HG03469 (cell line): ENCODE results near the gene XBP1.
"Not testable (repeated sequence)": the region's sequence is repeated elsewhere in the genome, so short reads cannot be mapped to it uniquely, and the experiment has no call there.

ENCODE experiments used
- ATAC-seq: cut with Tn5 transposase; IDR thresholded peaks from one replicate; pipeline ENCODE4 v1.9.1; 2021; ENCODE audit warnings: mild to moderate bottlenecking, moderate library complexity, moderate number of reproducible peaks; ENCODE audit not compliant: unreplicated experiment

Gene XBP1

GRCh38 chr22:28819253-28820096 lies 19.1 kb upstream of the XBP1 start:
- ATAC-seq: no peak

- no peak for ATAC-seq
Observed at GRCh38 chr22:28817919-28818859, 17.8 kb upstream of the XBP1 start.

GRCh38 chr22:28817064-28817463 lies 16.7 kb upstream of the XBP1 start:
- no peak for ATAC-seq

DNA sequence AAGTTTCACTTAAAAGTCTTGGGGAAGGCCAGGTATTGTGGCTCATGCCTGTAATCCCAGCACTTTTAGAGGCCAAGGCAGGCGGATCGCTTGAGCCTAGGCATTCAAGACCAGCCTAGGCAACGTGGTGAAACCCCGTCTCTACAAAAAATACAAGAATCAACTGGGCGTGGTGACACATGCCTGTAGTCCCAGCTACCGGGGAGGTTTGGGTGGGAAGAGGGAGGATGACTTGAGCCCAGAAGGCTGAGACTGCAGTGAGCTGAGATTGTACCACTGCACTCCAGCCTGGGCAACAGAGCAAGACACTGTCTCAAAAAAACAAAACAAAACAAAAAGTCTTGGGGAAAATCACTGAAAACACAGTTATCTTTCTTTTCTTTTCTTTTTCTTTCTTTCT lies 15.4 kb upstream of the XBP1 start:
- ATAC-seq: no peak

DNA sequence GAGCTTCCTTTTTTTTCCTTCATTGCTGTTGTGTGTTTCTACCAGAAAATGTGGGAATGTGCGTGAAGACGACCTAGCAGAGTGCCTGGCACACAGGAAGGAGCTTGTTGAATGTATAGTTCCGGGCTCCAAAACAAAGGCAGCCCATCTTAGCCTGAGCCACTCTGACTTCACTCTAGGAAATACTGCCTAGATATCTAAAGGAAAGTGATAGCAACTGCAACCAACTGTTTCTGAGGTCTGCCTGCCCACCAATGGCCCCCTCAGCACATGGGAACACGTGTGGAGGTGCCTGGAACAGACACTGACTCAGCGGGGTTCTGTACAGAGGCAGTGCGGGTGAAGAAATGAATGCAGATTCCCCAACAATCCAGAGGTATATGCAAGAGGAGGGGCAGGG lies 14.7 kb upstream of the XBP1 start:
- ATAC-seq: no peak

DNA sequence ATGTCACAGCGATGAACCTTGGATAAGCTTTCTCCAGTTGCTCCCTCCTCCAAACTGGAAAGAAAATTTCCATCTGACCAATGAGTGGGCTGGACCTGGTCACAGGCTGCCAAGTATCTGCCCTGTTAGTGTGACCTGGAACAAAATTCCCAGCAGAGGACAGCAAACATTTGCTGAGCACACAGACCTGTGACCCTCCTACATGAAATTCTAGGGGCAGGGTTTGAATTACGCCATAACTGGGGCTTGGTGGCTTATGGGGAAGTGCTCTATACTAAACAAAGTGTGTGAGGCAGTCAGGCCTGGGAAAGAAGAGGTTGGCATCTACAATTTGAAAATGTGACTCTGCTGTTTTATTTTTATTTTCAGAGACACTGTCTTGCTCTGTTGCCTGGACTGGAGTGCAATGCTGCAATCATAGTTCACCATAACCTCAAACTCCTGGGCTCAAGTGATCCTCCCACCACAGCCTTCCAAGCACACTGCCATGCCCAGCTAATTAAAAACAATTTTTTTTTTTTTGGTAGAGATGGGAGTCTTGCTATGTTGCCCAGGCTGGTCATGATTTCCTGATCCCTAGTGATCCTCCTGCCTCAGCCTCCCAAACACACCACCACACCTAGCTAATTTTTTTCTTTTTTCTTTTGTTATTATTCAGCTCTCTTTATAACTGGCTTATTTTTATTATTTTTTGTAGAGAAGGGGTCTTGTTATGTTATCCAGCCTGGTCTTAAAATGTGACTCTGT lies 13.6 kb upstream of the XBP1 start:
- no peak for ATAC-seq

- no peak for ATAC-seq
Observed at GRCh38 chr22:28812516-28812915, 12.1 kb upstream of the XBP1 start.

- ATAC-seq: no peak
Observed at GRCh38 chr22:28810821-28811491, 10.6 kb upstream of the XBP1 start.

GRCh38 chr22:28808716-28809355 lies 8.5 kb upstream of the XBP1 start:
- no peak for ATAC-seq

- ATAC-seq: not testable (repeated sequence)
Observed at GRCh38 chr22:28805426-28805825, 5.1 kb upstream of the XBP1 start.

GRCh38 chr22:28802595-28803123 lies 2.3 kb upstream of the XBP1 start:
- no peak for ATAC-seq

DNA sequence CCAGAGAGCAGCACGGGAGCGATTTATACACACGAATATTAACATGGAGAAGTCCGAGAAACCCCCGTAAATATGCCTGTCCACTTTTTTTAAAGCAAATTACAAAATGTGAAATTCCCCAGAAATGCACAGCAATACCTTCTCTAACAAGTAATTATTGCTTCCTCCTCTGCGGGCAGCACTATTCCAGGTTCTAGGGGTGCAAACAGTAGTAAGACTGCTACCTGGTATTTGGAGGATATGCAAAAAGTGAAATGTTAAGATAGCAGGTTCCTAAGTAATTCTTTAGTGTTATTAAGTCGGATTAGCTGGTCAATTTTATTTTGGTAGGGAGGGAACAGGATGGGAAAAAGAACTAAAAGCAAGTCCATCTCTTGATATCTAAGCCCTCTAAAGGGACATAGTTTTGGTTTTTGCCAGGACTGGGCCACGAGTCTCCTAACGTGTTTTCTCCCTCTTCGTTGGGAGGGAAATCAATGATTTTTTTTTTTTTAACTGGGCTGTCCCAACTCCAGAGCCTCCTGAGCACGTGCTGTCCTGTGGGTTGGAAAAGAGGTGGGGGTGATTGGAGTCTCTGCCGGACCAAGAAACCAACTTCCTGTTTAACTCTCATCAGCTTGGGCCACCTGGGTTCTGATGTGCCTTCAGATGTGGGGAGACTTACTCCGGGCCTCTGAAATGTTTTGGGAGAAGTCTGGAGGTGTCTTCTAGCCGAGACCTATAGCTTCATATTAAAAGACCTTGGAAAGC lies 1.7 kb upstream of the XBP1 start:
- no peak for ATAC-seq

GRCh38 chr22:28799606-28800307 lies 612 bp downstream of the XBP1 start:
- ATAC-seq: peak; percentile 2

GRCh38 chr22:28798810-28799605 lies 1.4 kb downstream of the XBP1 start:
- no peak for ATAC-seq

GRCh38 chr22:28795932-28796856 lies 4.2 kb downstream of the XBP1 start:
- no peak for ATAC-seq

DNA sequence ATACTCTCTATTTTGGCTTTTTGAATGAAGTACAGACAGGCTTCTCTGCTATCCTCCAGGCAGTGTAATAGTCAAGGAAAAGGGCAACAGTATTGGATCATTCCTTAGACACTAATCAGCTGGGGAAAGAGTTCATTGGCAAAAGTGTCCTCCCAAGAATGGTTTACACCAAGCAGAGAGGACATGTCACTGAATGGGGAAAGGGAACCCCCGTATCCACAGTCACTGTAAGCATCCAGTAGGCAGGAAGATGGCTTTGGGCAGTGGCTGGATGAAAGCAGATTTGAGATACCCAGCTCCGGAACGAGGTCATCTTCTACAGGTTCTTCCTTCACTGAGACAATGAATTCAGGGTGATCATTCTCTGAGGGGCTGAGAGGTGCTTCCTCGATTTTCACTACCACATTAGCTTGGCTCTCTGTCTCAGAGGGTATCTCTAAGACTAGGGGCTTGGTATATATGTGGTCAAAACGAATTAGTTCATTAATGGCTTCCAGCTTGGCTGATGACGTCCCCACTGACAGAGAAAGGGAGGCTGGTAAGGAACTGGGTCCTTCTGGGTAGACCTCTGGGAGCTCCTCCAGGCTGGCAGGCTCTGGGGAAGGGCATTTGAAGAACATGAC lies 5.2 kb downstream of the XBP1 start:
- ATAC-seq: no peak
